H1 (cell line): Measurements from ENCODE around the gene STXBP6. TPM values are rescaled to one million over a fixed set of nuclear protein-coding genes. Genes with fewer than 3 reads are reported as not detected.

ENCODE experiments used
- CBX8 ChIP-seq: fragments of 300-800, 300-1000 bp; sonication (generic); IDR thresholded peaks from 2 replicates; pipeline ENCODE4 v1.7.1; 2016; ENCODE audit warnings: low read depth, low read length, borderline replicate concordance
- CHD1 ChIP-seq: IDR thresholded peaks from 2 replicates; pipeline ENCODE4 v1.6.1; 2012; ENCODE audit warnings: low read depth, low read length, improper control_type of control experiment
- EP300 ChIP-seq, 2 experiments: IDR thresholded peaks; 1 replicate in 1 of 2; 2 replicates in 1 of 2; pipeline ENCODE4 v1.6.1; 2011 to 2012; ENCODE audit warnings: low read depth in 2 of 2, low read length in 2 of 2, mild to moderate bottlenecking in 2 of 2, borderline replicate concordance in 1 of 2, inconsistent platforms in 1 of 2, moderate library complexity in 1 of 2
- GTF2F1 ChIP-seq: IDR thresholded peaks from 2 replicates; pipeline ENCODE4 v1.6.1; 2012; ENCODE audit warnings: low read depth, low read length, improper control_type of control experiment, borderline replicate concordance
- SIX5 ChIP-seq: IDR thresholded peaks from 2 replicates; pipeline ENCODE4 v1.6.1; 2011; ENCODE audit warnings: mild to moderate bottlenecking, low read depth, low read length
- polyA plus RNA-seq, 7 experiments: library from polyadenylated mRNA; depleted of rRNA in 3 of 7; stranded (reverse) in 5 of 7; unstranded in 2 of 7; fragments of >200 nt in 5 of 7; fragments of 200-250 nt in 2 of 7; gene quantifications; 1 replicate in 5 of 7; 2 replicates in 1 of 7; 4 replicates in 1 of 7; pipeline versions ENCODE4 v1.2.1 to v1.2.3, GENCODE V29; 2011 to 2013; ENCODE audit warnings: missing spikeins in 2 of 7, mixed read lengths in 2 of 7
- total RNA-seq: library from RNA; stranded (reverse); fragmentation: NEBNext Ultra II Directional; extraction: Animal tissue kit (Norgen Biotek cat#: 25700); gene quantifications from 2 replicates; pipeline ENCODE4 v1.2.1, GENCODE V29; 2021
- TF ChIP-seq, protein P1 (sequence below): IDR thresholded peaks from 2 replicates; pipeline ENCODE4 v1.6.1; 2012; ENCODE audit warnings: inconsistent platforms

STXBP6 gene
- total and polyA plus RNA-seq, 2 of the 8 experiments (the other 6 are each of a cell fraction or from before 2014, with no cell fraction given): 9.4 to 18.1 TPM

DNA sequence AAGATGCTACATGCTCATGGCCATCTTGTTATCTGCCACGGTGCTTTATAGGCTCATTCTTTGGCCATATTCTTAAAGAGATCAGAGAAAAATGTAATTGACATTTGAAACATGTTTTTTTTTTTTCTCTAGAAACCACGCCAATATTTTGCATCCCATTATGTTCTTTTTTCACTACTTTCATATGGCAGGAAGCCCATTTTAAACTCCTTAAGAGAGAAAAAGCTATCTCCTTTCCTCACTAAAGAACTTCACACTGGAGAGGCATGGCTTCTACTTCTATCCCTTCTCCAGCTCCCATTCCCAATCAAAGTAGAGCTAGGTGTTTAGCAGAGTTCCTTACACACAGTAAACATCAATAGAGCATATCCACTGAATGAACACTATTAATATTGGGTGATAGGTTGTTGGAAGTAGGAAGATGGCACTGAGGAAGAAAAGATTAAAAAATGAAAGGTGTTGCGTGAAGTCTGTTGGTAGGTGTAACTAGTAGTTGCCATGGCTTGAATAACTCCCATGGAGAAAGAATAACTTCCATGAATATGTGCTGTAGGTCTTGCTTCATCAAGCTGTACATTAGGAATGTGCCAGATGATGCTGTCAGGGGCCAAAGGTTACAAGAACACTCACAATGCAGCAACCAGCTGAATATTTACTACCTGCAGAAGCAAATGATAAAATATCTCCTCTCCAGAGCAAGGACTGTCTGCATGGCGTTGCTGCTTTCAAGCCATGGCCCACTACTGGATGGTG lies 178.8 kb downstream of the STXBP6 start (continued):
- TF ChIP-seq SIX5 (no peak), GTF2F1 (no peak), CBX8 (no peak), CHD1 (no peak), EP300 (IDR thresholded peaks at IDR 0.05; ENCODE audit: borderline replicate concordance in 1 of 2, low read depth in 2 of 2, low read length in 2 of 2) (no peak)
- TF ChIP-seq, protein P1, sequence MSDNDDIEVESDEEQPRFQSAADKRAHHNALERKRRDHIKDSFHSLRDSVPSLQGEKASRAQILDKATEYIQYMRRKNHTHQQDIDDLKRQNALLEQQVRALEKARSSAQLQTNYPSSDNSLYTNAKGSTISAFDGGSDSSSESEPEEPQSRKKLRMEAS: no peak
- TF ChIP-seq, all 59 proteins: peak for 0
